Endothelial cell of umbilical vein (primary cell): ENCODE results near the gene ANTXRL. TPM values are rescaled to one million over a fixed set of nuclear protein-coding genes. Genes with fewer than 3 reads are reported as not detected.
"Not testable (repeated sequence)": the region's sequence is repeated elsewhere in the genome, so short reads cannot be mapped to it uniquely, and the experiment has no call there.

Experiments used
- BruUV-seq: library from RNA; stranded (reverse); fragments of 400-500 nt; replicated peaks from 2 replicates; lab custom pipeline; 2021; lab: Mats Ljungman, UMichigan
- CTCF ChIA-PET: fragments of 300-600, 350-600 bp; sonication (Branson Sonifier 250); formaldehyde crosslinking; loops from one replicate; lab custom pipeline; 2021; ENCODE audit warnings: antibody characterized with exemption, inconsistent platforms; lab: Charles Lee
- POLR2A ChIA-PET: fragments of 300-600, 350-600 bp; sonication (Branson Sonifier 250); formaldehyde crosslinking; loops from one replicate; lab custom pipeline; 2021; ENCODE audit warnings: antibody characterized with exemption, inconsistent platforms; lab: Charles Lee
- DNase-seq: peaks from one replicate; pipeline ENCODE4 v3.0.0-alpha.2; 2011; ENCODE audit warnings: low read depth, low spot score
- FAIRE-seq: peaks from 2 replicates; lab custom pipeline; 2011; peaks lifted over from hg19 to GRCh38; lab: Jason Lieb, UNC
- H2AFZ ChIP-seq: 2 replicates; pipeline ENCODE4 v1.6.0; 2012; ENCODE audit warnings: low read depth, low read length, control low read depth, inconsistent platforms
- H3K27ac ChIP-seq: 2 replicates; pipeline ENCODE4 v1.5.1; 2011; ENCODE audit warnings: low read depth, mild to moderate bottlenecking, control low read depth, low read length, moderate library complexity; ENCODE audit not compliant: insufficient read depth
- H3K27me3 ChIP-seq, 2 experiments: 2 replicates each; pipeline versions ENCODE4 v1.6.0 to v1.6.1; 2011; ENCODE audit warnings: low read length in 2 of 2, mixed read lengths in 1 of 2; ENCODE audit not compliant: control insufficient read depth in 2 of 2, insufficient read depth in 2 of 2
- H3K36me3 ChIP-seq, 2 experiments: 2 replicates in 1 of 2; 3 replicates in 1 of 2; pipeline ENCODE4 v1.5.1; 2011; ENCODE audit warnings: low read length in 2 of 2, mild to moderate bottlenecking in 1 of 2, moderate library complexity in 1 of 2; ENCODE audit not compliant: control insufficient read depth in 2 of 2, insufficient read depth in 2 of 2; ENCODE audit errors: extremely low read depth in 1 of 2
- H3K4me1 ChIP-seq: 3 replicates; pipeline ENCODE4 v1.5.1; 2011; ENCODE audit warnings: mild to moderate bottlenecking, low read length; ENCODE audit not compliant: control insufficient read depth, insufficient read depth; ENCODE audit errors: extremely low read depth
- H3K4me2 ChIP-seq: 2 replicates; pipeline ENCODE4 v1.6.1; 2011; ENCODE audit warnings: low read length, control low read depth, mixed read lengths; ENCODE audit not compliant: insufficient read depth
- H3K4me3 ChIP-seq, 3 experiments: fragments of 200-600 bp in 1 of 3; sonication (generic), shearing (Covaris generic) in 1 of 3; replicated peaks in 1 of 3; 2 replicates each; pipeline ENCODE4 v1.5.1; 2011 to 2016; ENCODE audit warnings: control low read depth in 3 of 3, low read length in 3 of 3, mild to moderate bottlenecking in 2 of 3, inconsistent platforms in 1 of 3, low read depth in 1 of 3, moderate library complexity in 1 of 3; ENCODE audit not compliant: insufficient read depth in 1 of 3
- H3K79me2 ChIP-seq: 2 replicates; pipeline ENCODE4 v1.6.0; 2012; ENCODE audit warnings: low read length, inconsistent platforms; ENCODE audit not compliant: control insufficient read depth, insufficient read depth
- H3K9ac ChIP-seq: replicated peaks from 2 replicates; pipeline ENCODE3; 2011; ENCODE audit warnings: low read length, control low read depth; ENCODE audit not compliant: insufficient read depth; ENCODE audit errors: extremely low read depth
- H3K9me1 ChIP-seq: replicated peaks from 3 replicates; pipeline ENCODE4 v1.6.0; 2011; ENCODE audit warnings: mild to moderate bottlenecking, low read length; ENCODE audit not compliant: control insufficient read depth, insufficient read depth; ENCODE audit errors: extremely low read depth
- H3K9me3 ChIP-seq: replicated peaks from 2 replicates; pipeline ENCODE4 v1.5.1; 2012; ENCODE audit warnings: low read length, inconsistent platforms; ENCODE audit not compliant: control insufficient read depth, insufficient read depth
- H4K20me1 ChIP-seq: replicated peaks from 2 replicates; pipeline ENCODE3; 2011; ENCODE audit warnings: mild to moderate bottlenecking, low read length; ENCODE audit not compliant: control insufficient read depth, insufficient read depth; ENCODE audit errors: extremely low read depth
- dilution Hi-C: fragments of 300-500 bp; cut with MboI; formaldehyde crosslinking; loops from one replicate; pipeline ENCODE4 v1.15.0; 2019; ENCODE audit warnings: low sequenced_read_pairs; ENCODE audit not compliant: extremely low pct_ligation_motif_present
- intact Hi-C: fragments of 100-400 bp; cut with micrococcal nuclease; formaldehyde crosslinking; loops from one replicate; pipeline ENCODE4 v1.10.0; 2022
- polyA plus RNA-seq, 4 experiments: library from polyadenylated mRNA; depleted of rRNA in 3 of 4; stranded (reverse) in 3 of 4; unstranded in 1 of 4; fragments of >200 nt; gene quantifications; 2 replicates each; pipeline versions ENCODE4 v1.2.1 to v1.2.3, GENCODE V29; 2011 to 2012; ENCODE audit warnings: missing spikeins in 1 of 4
- total RNA-seq: library from RNA; stranded (reverse); gene quantifications from 2 replicates; pipeline ENCODE4 v1.2.3, GENCODE V29; 2021

Gene ANTXRL
- total and polyA plus RNA-seq, 2 donors (not counting 3 experiments of a cell fraction or from before 2014, with no cell fraction given): not detected

DNA sequence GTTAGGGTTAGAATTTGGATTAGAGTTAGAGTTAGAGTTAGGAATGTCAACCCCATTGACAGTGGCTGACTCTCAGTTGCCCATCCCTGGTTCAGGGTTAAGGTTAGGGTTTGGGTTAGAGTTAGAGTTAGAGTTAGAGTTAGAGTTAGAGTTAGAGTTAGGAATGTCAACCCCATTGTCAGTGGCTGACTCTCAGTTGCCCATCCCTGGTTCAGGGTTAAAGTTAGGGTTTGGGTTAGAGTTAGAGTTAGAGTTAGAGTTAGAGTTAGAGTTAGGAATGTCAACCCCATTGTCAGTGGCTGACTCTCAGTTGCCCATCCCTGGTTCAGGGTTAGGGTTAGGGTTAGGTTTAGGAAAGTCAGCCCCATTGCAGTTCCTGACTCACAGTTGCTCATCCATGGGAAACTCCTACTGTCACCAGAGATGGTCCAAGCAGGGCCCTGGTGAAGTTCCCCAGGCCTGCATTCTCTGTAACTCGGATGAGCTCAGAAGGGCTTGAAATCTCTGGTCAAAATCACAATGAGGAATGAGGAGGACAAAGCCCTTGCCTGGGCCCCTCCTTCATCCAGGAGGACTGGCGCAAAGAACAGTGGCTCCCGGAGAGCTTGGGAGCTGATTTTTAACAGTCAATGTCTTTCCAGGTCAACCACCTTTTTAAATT, 8.7 kb downstream of the ANTXRL start:
- H3K27ac ChIP-seq, H3K27me3 ChIP-seq, POLR2A ChIA-PET, H2AFZ ChIP-seq, DNase-seq, FAIRE-seq, H3K36me3 ChIP-seq, H3K79me2 ChIP-seq, H3K9ac ChIP-seq, CTCF ChIA-PET, H3K4me1 ChIP-seq, H3K4me2 ChIP-seq, BruUV-seq, dilution Hi-C loops, H3K9me3 ChIP-seq, H3K4me3 ChIP-seq, H3K9me1 ChIP-seq, H4K20me1 ChIP-seq, intact Hi-C loops: not testable (repeated sequence)

DNA sequence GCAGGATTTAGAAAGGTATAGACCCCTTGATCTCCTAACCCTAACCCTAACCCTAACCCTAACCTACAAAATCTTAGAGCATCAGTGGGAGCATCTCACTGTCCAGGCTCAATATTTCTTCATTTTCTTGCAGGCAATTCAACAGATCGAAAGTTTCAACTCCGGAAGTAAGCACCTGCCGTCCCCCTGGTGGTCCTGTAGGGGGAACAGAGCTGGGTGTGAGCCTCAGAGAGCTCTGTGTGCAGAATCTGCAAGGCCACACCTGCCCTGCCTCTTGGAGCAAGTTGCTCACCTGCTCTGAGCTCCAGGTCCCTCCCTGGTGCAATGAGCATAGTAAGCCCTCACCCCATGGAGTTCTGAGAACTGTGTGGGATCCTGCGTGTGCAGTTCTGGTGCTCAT, 9.3 kb downstream of the ANTXRL start:
- intact Hi-C loops, dilution Hi-C loops, H3K4me2 ChIP-seq, H3K9me3 ChIP-seq, POLR2A ChIA-PET, H3K27me3 ChIP-seq, CTCF ChIA-PET, H2AFZ ChIP-seq, H4K20me1 ChIP-seq, BruUV-seq, H3K4me3 ChIP-seq, FAIRE-seq, H3K27ac ChIP-seq, H3K9ac ChIP-seq, H3K9me1 ChIP-seq, DNase-seq, H3K4me1 ChIP-seq, H3K36me3 ChIP-seq, H3K79me2 ChIP-seq: not testable (repeated sequence)
